ENCODE data around the gene FOXL3. TPM values are rescaled to one million over a fixed set of nuclear protein-coding genes. Genes with fewer than 3 reads are reported as not detected.

Gene FOXL3
- total RNA-seq, 1 experiment from 2014 or later = not detected

GRCh38 chr7:253581-254336 is 36.2 kb upstream of the FOXL3 start:
- intact Hi-C loops (cut with micrococcal nuclease; ENCODE audit: unreplicated experiment) = no loop called here
- Histone ChIP-seq H3K4me1 (ENCODE audit: insufficient read depth, low read length, poor library complexity, severe bottlenecking) (peaks cover 15% of the 10 kb centered on the region), H3K27ac (ENCODE audit: low read depth, low read length, poor library complexity, severe bottlenecking) (no peak overlapping the region), H3K9me3 (ENCODE audit: low read depth, low read length, poor library complexity, severe bottlenecking) (no peaks in the 10 kb centered on the region), H3K36me3 (ENCODE audit: insufficient read depth, low read length, poor library complexity, severe bottlenecking) (peaks cover 8% of the 10 kb centered on the region), H3K4me3 (ENCODE audit: low read depth, low read length, poor library complexity, severe bottlenecking) (no peak overlapping the region), H3K27me3 (replicated peaks; ENCODE audit: insufficient read depth, low read depth, low read length, poor library complexity) (no peaks in the 10 kb centered on the region)
- TF ChIP-seq EZH2 (IDR thresholded peaks at IDR 0.05; ENCODE audit: borderline replicate concordance, low read depth, low read length, poor library complexity, severe bottlenecking) = no peak
- TF ChIP-seq CTCF (conservative IDR thresholded peaks at IDR 0.05; ENCODE audit: low read depth, low read length) = no peak
- POLR2A ChIA-PET (ENCODE audit: low non-redundant PET) = no interaction called here
- no peak for DNase-seq (ENCODE audit: low spot score)
- no TSS peak for BruUV-seq (replicated peaks)
- CTCF ChIA-PET = no interaction called here

- no peak overlapping the region for H3K27ac ChIP-seq (ENCODE audit: low read depth, low read length, poor library complexity, severe bottlenecking)
- no peaks in the 10 kb centered on the region for H3K9me3 ChIP-seq (ENCODE audit: low read depth, low read length, poor library complexity, severe bottlenecking)
- H3K36me3 ChIP-seq (ENCODE audit: insufficient read depth, low read length, poor library complexity, severe bottlenecking) = peaks cover 8% of the 10 kb centered on the region
- DNase-seq (ENCODE audit: low spot score) = no peak
- CTCF ChIA-PET = no interaction called here
- no peak overlapping the region for H3K4me3 ChIP-seq (ENCODE audit: low read depth, low read length, poor library complexity, severe bottlenecking)
- no peaks in the 10 kb centered on the region for H3K27me3 ChIP-seq (replicated peaks; ENCODE audit: insufficient read depth, low read depth, low read length, poor library complexity)
- POLR2A ChIA-PET (ENCODE audit: low non-redundant PET) = no interaction called here
- peaks cover 15% of the 10 kb centered on the region for H3K4me1 ChIP-seq (ENCODE audit: insufficient read depth, low read length, poor library complexity, severe bottlenecking)
- BruUV-seq (replicated peaks) = no TSS peak
- TF ChIP-seq CTCF (conservative IDR thresholded peaks at IDR 0.05; ENCODE audit: low read depth, low read length) (no peak), EZH2 (IDR thresholded peaks at IDR 0.05; ENCODE audit: borderline replicate concordance, low read depth, low read length, poor library complexity, severe bottlenecking) (no peak)
- intact Hi-C loops (cut with micrococcal nuclease; ENCODE audit: unreplicated experiment) = no loop called here
These were observed 35.5 kb upstream of the FOXL3 start for GRCh38 chr7:254337-255037.

- intact Hi-C loops (cut with micrococcal nuclease; ENCODE audit: unreplicated experiment) = no loop called here
- Histone ChIP-seq H3K36me3 (ENCODE audit: insufficient read depth, low read length, poor library complexity, severe bottlenecking) (peaks cover 12% of the 10 kb centered on the region), H3K27me3 (replicated peaks; ENCODE audit: insufficient read depth, low read depth, low read length, poor library complexity) (no peaks in the 10 kb centered on the region), H3K9me3 (ENCODE audit: low read depth, low read length, poor library complexity, severe bottlenecking) (no peaks in the 10 kb centered on the region), H3K27ac (ENCODE audit: low read depth, low read length, poor library complexity, severe bottlenecking) (no peak overlapping the region), H3K4me1 (ENCODE audit: insufficient read depth, low read length, poor library complexity, severe bottlenecking) (peaks cover 10% of the 10 kb centered on the region), H3K4me3 (ENCODE audit: low read depth, low read length, poor library complexity, severe bottlenecking) (no peak overlapping the region)
- CTCF ChIA-PET = no interaction called here
- POLR2A ChIA-PET (ENCODE audit: low non-redundant PET) = no interaction called here
- DNase-seq (ENCODE audit: low spot score) = no peak
- TF ChIP-seq CTCF (conservative IDR thresholded peaks at IDR 0.05; ENCODE audit: low read depth, low read length) (no peak), EZH2 (IDR thresholded peaks at IDR 0.05; ENCODE audit: borderline replicate concordance, low read depth, low read length, poor library complexity, severe bottlenecking) (no peak)
- BruUV-seq (replicated peaks) = no TSS peak
These were observed 34.9 kb upstream of the FOXL3 start for GRCh38 chr7:255038-255435.

Measured in A673 (cell line).